CD4-positive, alpha-beta T cell treated with Interferon gamma for 1 hour (primary cell): ENCODE measurements around the gene SERTAD4.

Source experiments
- DNase-seq: peaks from one replicate; pipeline ENCODE4 v3.0.0-alpha.2; 2020

Gene SERTAD4

GRCh38 chr1:210233495-210234328 lies 1.1 kb downstream of the SERTAD4 start:
- no peak for DNase-seq

GRCh38 chr1:210234329-210234757 lies 1.7 kb downstream of the SERTAD4 start:
- DNase-seq = no peak

DNA sequence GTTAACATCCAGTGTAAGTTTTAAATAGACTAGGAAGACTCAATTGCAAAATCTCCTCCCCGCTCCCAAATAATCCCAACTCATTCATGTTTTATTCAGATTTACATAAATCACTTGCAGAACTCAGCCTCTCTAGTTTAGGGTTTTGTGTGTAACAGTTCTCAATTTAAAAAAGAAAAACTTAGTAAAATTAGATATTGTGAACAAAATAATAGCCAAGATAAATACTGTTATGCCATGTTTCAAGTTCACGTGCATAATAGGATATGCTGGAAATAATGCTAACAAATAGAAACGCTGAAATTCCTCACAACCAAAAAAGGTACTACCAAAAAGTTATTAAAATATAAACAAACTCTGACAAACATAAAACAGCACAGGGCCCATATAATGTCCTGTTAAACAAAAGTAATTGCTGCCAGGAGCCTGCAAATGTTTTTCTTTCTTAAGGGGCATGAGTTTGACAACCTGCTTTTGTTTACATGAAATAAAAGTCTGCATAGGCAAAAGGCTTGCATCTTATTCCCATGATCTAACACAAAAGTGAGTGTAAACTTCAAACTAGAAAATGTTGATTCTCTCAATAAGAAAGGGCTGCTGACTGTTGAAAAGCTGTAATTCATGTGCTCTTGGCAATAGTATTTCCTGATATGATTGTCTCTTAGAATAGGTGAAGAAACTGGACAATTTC lies 2.9 kb downstream of the SERTAD4 start:
- DNase-seq = no peak

- no peak for DNase-seq
Measured at GRCh38 chr1:210236386-210236839, 3.8 kb downstream of the SERTAD4 start.

DNA sequence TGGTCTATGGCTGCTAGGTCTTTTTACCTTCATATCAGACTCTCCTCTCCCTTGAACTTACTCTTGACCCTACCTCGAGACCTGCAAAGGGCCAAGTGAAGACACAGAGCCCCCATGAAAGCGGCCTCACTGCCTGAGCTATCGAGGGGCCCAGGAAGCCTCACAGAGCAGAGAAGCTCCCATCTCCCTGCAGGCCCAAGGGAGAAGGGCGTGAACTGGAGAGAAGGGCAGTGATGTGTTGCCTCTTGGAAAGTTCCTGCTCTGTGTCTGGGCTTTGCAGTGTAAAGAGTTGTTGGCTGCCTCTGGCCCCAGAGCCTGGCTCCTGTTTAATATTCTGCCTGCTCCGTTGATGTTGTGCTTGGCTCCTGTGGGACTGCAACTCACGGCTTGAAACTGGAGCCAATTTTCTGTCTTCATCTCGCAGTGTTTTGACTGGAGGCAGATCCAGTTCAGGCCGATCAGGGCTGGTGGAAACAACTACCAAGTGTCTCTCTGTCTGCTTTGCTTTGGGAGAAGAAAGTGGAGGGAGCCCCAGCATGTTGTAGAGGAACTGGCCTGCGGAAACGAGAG lies 4.3 kb downstream of the SERTAD4 start:
- DNase-seq = no peak

DNA sequence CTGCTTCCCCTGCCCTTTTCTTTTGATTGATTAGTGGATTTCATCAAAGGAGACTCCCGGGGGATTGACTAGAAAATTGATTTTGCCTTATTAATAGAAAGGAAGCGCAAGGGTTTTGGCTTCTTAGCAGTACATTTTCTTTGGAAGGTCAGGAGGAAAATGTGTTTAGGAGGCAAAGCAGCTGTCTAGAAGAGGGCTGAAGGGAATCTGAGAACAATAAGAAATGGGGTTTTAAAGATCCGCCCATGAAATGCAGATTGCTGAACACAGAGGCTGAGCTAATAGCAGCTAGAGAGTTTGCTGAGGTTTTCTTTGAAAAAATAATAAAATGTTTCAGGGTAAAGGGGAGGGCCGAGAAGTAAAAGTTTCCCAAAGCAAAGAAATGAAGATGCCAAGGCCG lies 4.9 kb downstream of the SERTAD4 start:
- DNase-seq = no peak

GRCh38 chr1:210237981-210238380 lies 5.4 kb downstream of the SERTAD4 start:
- no peak for DNase-seq

- no peak for DNase-seq
Measured at GRCh38 chr1:210239349-210240111, 6.9 kb downstream of the SERTAD4 start.

DNA sequence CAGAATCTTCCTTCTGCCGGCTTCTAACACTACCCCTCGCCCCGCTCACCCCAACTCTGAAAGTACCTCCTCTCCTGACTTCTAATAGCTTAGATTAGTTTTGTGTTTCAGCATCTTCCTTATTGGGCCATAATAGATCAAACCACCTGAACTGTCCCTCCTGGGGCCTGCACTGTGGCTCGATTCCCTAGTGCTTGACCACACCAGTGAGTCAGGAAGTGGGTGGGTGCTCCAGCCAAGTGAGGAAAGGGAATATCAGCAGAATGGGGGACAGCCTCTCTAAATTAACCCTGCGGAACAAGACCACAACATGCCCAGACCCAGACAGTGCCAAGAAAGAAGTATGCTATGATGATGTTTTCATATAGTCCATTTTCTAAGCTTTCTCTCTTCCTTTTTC lies 8.5 kb downstream of the SERTAD4 start:
- no peak for DNase-seq

- no peak for DNase-seq
Measured at GRCh38 chr1:210244746-210245367, 12.3 kb downstream of the SERTAD4 start.

DNA sequence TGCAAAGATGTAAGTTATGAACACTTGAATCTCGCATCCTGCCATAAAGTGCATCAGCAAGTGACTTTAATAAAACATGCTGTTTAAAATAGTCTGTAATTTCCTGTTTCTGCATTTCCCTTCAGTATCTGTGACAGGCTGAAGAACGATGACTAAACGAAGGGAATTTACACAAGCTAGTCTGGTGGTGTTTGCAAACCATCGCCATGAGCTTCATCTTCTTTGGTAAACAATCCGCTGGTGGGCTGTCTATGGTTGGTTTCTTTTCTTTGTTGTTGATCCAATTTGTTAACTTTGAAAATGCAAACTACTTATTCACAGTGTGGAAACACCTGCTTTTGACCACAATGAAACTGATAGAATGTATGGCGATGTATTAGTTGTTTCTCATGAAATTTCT lies 13.9 kb downstream of the SERTAD4 start:
- no peak for DNase-seq

DNA sequence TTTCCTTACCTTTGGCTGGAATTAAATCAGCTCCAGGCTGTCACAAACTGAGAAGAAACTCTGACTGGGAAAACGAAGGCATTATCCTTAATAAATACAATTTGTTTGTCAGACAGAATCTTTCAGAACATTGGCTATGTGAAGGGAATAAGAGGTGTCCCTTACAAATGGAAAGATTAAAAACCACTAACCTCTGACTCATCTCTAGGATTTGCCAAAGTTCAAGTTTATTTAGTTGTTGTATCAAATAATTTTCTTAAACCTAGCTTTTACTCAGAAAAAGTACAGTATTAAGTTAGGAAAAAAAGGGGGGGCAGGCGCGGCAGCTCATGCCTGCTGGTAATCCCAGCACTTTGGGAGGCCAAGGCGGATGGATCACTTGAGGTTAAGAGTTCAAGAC lies 15.7 kb downstream of the SERTAD4 start:
- no peak for DNase-seq

- DNase-seq = no peak
Measured at GRCh38 chr1:210250665-210250997, 18.0 kb downstream of the SERTAD4 start.

DNA sequence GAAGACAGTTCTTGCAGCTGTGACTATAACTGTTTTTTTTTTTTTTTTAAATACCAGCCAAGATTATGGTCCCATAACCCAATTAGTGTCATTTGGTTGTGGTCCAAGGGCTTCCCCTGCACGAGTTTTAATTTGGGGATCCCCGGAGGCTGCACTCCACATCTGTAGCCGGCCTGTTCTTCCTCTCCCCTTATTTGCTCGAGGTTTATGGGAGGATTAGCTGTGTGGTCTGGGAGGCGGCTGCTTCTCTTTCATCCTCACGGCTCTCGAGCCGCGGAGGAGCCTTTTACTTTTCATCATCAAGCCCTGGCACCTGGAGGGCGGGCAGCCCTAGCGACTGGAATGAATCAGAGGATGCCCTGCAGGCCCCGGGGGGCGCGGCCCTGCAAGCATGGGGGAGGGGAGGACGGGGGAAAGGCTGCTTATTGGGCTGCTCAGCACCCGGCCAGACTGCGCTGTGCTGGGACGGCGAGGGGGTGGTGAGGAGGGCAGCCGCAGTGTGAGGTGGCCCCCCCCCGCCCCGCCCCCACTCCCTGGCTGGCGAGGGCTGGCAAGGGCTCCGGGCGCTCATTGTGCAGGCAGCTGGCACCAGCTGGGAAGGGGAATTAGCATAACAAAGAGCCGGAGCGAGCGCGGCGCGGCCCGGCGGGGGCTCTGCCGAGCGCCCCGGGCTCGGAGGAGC lies 18.5 kb downstream of the SERTAD4 start:
- DNase-seq = no peak

DNA sequence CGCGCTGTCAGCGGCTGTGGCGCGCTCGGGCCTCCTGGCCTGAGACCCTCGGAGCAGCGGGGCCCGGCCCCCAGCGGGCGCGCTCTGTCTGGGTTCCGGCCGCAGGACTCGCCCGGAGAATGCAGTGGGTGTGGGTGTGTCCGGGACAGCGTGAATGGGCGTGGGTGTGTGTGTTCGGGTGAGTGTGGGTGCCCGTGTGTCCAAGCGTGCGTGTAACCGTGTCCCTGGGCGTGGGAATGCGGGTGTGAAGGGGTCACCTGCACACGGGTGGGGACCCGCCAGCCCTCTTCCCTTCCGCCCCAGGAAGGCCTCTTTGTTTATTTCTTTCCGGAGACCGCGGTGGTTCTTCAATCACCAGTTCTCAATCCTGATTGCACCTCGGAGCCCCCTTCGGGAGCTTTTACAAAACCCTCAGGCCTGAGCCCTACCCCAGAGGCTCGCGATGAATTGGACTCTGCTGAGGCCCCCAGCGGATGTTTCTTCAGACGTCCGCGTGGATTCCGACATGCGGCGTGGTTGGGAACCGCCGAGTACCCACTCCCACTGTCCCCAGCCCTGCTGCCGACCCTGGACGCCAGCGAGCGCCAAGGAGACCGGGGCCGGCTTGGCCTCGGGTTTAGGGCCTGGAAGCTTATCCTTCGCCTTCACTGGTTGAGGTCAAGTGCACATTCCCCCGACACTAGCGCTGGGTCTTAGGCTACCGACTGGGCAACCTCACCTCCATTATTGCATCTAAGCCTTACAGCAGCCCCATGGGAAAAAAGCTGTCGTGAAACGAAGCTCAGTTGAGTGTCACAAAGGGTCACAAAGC lies 19.3 kb downstream of the SERTAD4 start:
- no peak for DNase-seq

GRCh38 chr1:210252621-210253051 lies 20.0 kb downstream of the SERTAD4 start:
- DNase-seq = no peak

DNA sequence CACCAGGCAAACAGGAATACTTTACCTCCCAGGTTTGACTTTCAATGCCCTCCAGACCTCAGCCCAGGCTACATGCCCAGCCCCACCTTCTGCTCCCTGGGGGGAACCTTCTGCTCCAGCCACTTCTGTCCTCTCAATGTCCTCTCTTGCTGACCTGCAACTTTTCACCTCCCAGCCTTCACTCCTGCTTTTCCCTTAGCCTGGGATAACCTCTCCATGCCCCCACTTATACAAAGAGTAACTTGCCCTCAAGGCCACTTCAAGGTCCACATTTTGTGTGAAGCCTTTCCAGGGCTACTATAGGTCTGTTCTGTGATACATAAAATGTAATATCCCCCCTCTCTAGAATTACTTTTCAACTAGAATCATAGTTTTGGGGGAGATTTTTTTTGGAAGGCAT lies 21.7 kb downstream of the SERTAD4 start:
- DNase-seq = no peak

GRCh38 chr1:210257698-210258529 lies 25.3 kb downstream of the SERTAD4 start:
- DNase-seq = no peak

GRCh38 chr1:210259561-210259960 lies 27.0 kb downstream of the SERTAD4 start:
- no peak for DNase-seq

GRCh38 chr1:210260096-210260495 lies 27.5 kb downstream of the SERTAD4 start:
- no peak for DNase-seq
